ENCODE results near the gene GTF3C4. TPM values are rescaled to one million over a fixed set of nuclear protein-coding genes. Genes with fewer than 3 reads are reported as not detected.

GTF3C4 gene
- total RNA-seq, 1 experiment from 2014 or later = 25.1 TPM

- Histone ChIP-seq H3K4me1 (ENCODE audit: control insufficient read depth, insufficient read depth, low read length) (no peaks in the 10 kb centered on the region), H3K4me3 (ENCODE audit: low read depth in 2 of 2, low read length in 2 of 2) (no peak overlapping the region), H3K36me3 (ENCODE audit: control insufficient read depth, insufficient read depth, low read length) (no peaks in the 10 kb centered on the region), H3K27me3 (ENCODE audit: control insufficient read depth, insufficient read depth, low read length) (no peaks in the 10 kb centered on the region), H3K27ac (ENCODE audit: low read length) (no peak overlapping the region), H3K9me3 (ENCODE audit: control insufficient read depth, insufficient read depth, low read depth, low read length) (no peaks in the 10 kb centered on the region)
- TF ChIP-seq TCF7L2 (IDR thresholded peaks at IDR 0.05; ENCODE audit: low read depth, low read length) (no peak), POLR2AphosphoS5 (IDR thresholded peaks at IDR 0.05; ENCODE audit: low read depth, low read length) (no peak), SIN3A (IDR thresholded peaks at IDR 0.05; ENCODE audit: borderline replicate concordance, insufficient read depth, low read depth, low read length) (no peak), CTCF (IDR thresholded peaks at IDR 0.05) (no peak)
- TF ChIP-seq, protein P1, sequence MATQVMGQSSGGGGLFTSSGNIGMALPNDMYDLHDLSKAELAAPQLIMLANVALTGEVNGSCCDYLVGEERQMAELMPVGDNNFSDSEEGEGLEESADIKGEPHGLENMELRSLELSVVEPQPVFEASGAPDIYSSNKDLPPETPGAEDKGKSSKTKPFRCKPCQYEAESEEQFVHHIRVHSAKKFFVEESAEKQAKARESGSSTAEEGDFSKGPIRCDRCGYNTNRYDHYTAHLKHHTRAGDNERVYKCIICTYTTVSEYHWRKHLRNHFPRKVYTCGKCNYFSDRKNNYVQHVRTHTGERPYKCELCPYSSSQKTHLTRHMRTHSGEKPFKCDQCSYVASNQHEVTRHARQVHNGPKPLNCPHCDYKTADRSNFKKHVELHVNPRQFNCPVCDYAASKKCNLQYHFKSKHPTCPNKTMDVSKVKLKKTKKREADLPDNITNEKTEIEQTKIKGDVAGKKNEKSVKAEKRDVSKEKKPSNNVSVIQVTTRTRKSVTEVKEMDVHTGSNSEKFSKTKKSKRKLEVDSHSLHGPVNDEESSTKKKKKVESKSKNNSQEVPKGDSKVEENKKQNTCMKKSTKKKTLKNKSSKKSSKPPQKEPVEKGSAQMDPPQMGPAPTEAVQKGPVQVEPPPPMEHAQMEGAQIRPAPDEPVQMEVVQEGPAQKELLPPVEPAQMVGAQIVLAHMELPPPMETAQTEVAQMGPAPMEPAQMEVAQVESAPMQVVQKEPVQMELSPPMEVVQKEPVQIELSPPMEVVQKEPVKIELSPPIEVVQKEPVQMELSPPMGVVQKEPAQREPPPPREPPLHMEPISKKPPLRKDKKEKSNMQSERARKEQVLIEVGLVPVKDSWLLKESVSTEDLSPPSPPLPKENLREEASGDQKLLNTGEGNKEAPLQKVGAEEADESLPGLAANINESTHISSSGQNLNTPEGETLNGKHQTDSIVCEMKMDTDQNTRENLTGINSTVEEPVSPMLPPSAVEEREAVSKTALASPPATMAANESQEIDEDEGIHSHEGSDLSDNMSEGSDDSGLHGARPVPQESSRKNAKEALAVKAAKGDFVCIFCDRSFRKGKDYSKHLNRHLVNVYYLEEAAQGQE (IDR thresholded peaks at IDR 0.05; ENCODE audit: insufficient read depth in 1 of 2, low read depth in 2 of 2, low read length in 1 of 2) = no peak
- no peak for DNase-seq (ENCODE audit: low read depth, low spot score)
- POLR2A ChIA-PET = no interaction called here
- CTCF ChIA-PET = interaction anchor here (0.5 kb wide), 1 partner anchor 188 kb away, joined by 3 read pairs; no protein-coding TSS in a partner anchor
- no TSS peak for BruUV-seq (replicated peaks)
- in situ Hi-C loops (cut with HindIII; ENCODE audit: low pct_unique_long_range_greater_than_20kb, low sequenced_read_pairs) (no loop called here), intact Hi-C loops (cut with micrococcal nuclease; ENCODE audit: unreplicated experiment) (no loop called here)
- no peak for ATAC-seq
These were observed 38.6 kb downstream of the GTF3C4 start for GRCh38 chr9:132708769-132709430.

DNA sequence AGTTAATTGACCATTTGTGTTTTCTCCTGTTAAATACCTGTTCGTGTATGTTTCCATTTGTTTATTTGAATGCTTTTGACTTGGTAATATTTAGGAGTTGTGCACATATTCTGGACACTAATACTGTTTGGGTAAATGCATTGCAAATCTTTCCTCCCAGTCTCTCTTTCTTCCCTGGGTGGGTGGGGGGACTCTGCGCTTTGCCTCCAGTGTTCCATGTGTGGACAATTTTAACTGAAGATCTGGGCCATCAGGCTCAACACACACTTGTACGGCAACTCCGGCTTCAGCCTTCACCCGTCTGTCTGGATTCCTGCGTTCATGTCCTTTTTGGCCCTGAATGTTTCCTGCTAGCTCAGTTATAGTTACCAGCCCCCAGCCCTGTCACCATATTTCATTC, 40.1 kb downstream of the GTF3C4 start:
- BruUV-seq (replicated peaks) = no TSS peak
- POLR2A ChIA-PET = no interaction called here

More for the DNA sequence above, 40.1 kb downstream of the GTF3C4 start:
- intact Hi-C loops (cut with micrococcal nuclease; ENCODE audit: unreplicated experiment) (no loop called here), in situ Hi-C loops (cut with HindIII; ENCODE audit: low pct_unique_long_range_greater_than_20kb, low sequenced_read_pairs) (no loop called here)
- H3K4me1 ChIP-seq (ENCODE audit: control insufficient read depth, insufficient read depth, low read length) = no peaks in the 10 kb centered on the region
- TF ChIP-seq SIN3A (IDR thresholded peaks at IDR 0.05; ENCODE audit: borderline replicate concordance, insufficient read depth, low read depth, low read length) (no peak), CTCF (IDR thresholded peaks at IDR 0.05) (no peak), TCF7L2 (IDR thresholded peaks at IDR 0.05; ENCODE audit: low read depth, low read length) (no peak), POLR2AphosphoS5 (IDR thresholded peaks at IDR 0.05; ENCODE audit: low read depth, low read length) (no peak)
- TF ChIP-seq, protein P1 (IDR thresholded peaks at IDR 0.05; ENCODE audit: insufficient read depth in 1 of 2, low read depth in 2 of 2, low read length in 1 of 2) = no peak
- no peak overlapping the region for H3K4me3 ChIP-seq (ENCODE audit: low read depth in 2 of 2, low read length in 2 of 2)
- H3K36me3 ChIP-seq (ENCODE audit: control insufficient read depth, insufficient read depth, low read length) = no peaks in the 10 kb centered on the region
- DNase-seq (ENCODE audit: low read depth, low spot score) = no peak
- CTCF ChIA-PET = no interaction called here
- no peaks in the 10 kb centered on the region for H3K27me3 ChIP-seq (ENCODE audit: control insufficient read depth, insufficient read depth, low read length)
- H3K27ac ChIP-seq (ENCODE audit: low read length) = no peak overlapping the region
- no peaks in the 10 kb centered on the region for H3K9me3 ChIP-seq (ENCODE audit: control insufficient read depth, insufficient read depth, low read depth, low read length)
- ATAC-seq = no peak

Measured in Panc1 (cell line).